ENCODE measurements around the gene SIX5.

DNA sequence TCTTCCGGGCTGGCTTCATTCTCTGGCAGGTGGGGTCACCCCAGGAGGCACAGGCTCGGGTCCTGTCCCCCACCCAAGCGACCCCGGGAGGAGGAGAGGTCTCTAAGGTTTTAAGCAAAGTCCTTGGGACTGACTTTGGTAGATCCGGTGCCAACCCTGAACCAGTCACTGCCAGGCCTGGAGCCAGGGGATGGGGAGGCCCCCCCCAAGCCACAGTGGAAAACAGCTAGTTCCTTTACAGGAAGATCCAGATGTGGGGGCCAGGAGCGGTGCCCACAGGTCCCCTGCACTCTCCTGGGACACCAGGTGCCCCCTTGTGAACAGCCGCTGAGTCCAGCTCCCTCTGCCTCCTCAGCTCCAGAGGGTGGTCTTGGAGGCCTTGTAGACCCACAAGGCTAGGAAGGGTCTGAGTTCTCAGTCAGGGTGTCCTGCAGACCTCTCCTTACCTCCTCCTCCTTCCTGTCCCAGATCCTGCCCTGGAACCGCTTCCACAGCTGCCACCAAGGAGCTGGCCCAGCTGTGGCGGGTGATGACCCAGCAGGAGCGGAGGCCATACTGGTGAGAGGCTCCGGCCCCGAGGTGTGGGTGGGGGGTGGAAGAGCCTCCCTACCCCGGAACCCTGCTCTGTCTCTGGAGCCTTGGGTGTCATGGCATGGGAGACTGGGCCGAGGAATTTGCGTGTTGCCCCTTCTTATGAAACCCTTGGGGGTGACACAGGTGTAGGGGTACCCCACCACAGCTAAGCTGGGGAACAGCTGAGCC, 6.0 kb downstream of the SIX5 start:
- TF ChIP-seq, protein P1, sequence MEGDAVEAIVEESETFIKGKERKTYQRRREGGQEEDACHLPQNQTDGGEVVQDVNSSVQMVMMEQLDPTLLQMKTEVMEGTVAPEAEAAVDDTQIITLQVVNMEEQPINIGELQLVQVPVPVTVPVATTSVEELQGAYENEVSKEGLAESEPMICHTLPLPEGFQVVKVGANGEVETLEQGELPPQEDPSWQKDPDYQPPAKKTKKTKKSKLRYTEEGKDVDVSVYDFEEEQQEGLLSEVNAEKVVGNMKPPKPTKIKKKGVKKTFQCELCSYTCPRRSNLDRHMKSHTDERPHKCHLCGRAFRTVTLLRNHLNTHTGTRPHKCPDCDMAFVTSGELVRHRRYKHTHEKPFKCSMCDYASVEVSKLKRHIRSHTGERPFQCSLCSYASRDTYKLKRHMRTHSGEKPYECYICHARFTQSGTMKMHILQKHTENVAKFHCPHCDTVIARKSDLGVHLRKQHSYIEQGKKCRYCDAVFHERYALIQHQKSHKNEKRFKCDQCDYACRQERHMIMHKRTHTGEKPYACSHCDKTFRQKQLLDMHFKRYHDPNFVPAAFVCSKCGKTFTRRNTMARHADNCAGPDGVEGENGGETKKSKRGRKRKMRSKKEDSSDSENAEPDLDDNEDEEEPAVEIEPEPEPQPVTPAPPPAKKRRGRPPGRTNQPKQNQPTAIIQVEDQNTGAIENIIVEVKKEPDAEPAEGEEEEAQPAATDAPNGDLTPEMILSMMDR (IDR thresholded peaks at IDR 0.05; ENCODE audit: insufficient read depth, low read depth, low read length), result no peak
- TF ChIP-seq EZH2 (IDR thresholded peaks at IDR 0.05; ENCODE audit: insufficient read depth, low read length), result no peak
